ENCODE measurements around the gene ZNF207. TPM values are rescaled to one million over a fixed set of nuclear protein-coding genes. Genes with fewer than 3 reads are reported as not detected.

Gene ZNF207
- total and polyA plus RNA-seq, 9 of the 15 experiments (the other 6 are each of a cell fraction or from before 2014, with no cell fraction given) = 123 to 370 (median 250) TPM

- TF ChIP-seq GATA2 (CRISPR knock-in tag; IDR thresholded peaks at IDR 0.05) (no peak), YBX1 (IDR thresholded peaks at IDR 0.05) (no peak), HMGN3 (IDR thresholded peaks at IDR 0.05; ENCODE audit: borderline replicate concordance, extremely low read depth, insufficient read length, low read depth, low read length) (peak; percentile 89), ZBTB43 (CRISPR knock-in tag; IDR thresholded peaks at IDR 0.05) (no peak), RFX5 (IDR thresholded peaks at IDR 0.05; ENCODE audit: low read depth, low read length) (no peak), FOS (IDR thresholded peaks at IDR 0.05; ENCODE audit: extremely low read depth, insufficient read length) (no peak), SMC3 (conservative IDR thresholded peaks at IDR 0.05; ENCODE audit: insufficient read depth, low read depth, low read length) (no peak), ATF2 (CRISPR knock-in tag; IDR thresholded peaks at IDR 0.05) (no peak), ETV5 (CRISPR knock-in tag; IDR thresholded peaks at IDR 0.05; ENCODE audit: low read depth) (no peak), GATAD2A (IDR thresholded peaks at IDR 0.05) (peak; percentile 87; the same call in 1 of the 2 replicates), NR2C2 (CRISPR knock-in tag; IDR thresholded peaks at IDR 0.05) (peak; percentile 59; the same call in 1 of the 2 replicates), NR2C2 (tag; IDR thresholded peaks at IDR 0.05) (peak; percentile 78), CBX1 (IDR thresholded peaks at IDR 0.05; ENCODE audit: low read depth) (peak; percentile 97), ELK1 (CRISPR knock-in tag; IDR thresholded peaks at IDR 0.05) (no peak), ARID1B (IDR thresholded peaks at IDR 0.05) (0 out of 2 replicates have a peak, but pooled peaks have one; percentile 37), ZNF830 (CRISPR knock-in tag; IDR thresholded peaks at IDR 0.05) (no peak), MAFF (IDR thresholded peaks at IDR 0.05; ENCODE audit: low read length) (no peak), NCOA2 (IDR thresholded peaks at IDR 0.05; ENCODE audit: partially characterized antibody in 2 of 2) (no peak), TAF9B (IDR thresholded peaks at IDR 0.05; ENCODE audit: partially characterized antibody) (peak; percentile 91), NR2F6 (CRISPR knock-in tag; IDR thresholded peaks at IDR 0.05) (no peak), HIVEP1 (CRISPR knock-in tag; IDR thresholded peaks at IDR 0.05) (no peak; the same call in 1 of the 2 replicates), MCM7 (IDR thresholded peaks at IDR 0.05) (no peak), ZC3H11A (IDR thresholded peaks at IDR 0.05; ENCODE audit: low read depth, low read length) (peak; percentile 85; the same call in 1 of the 2 replicates), RBM34 (IDR thresholded peaks at IDR 0.05; ENCODE audit: borderline replicate concordance, insufficient read depth, low read length) (no peak), OTX1 (CRISPR knock-in tag; IDR thresholded peaks at IDR 0.05) (peak; percentile 65; the same call in 1 of the 2 replicates), ZNF644 (tag; IDR thresholded peaks at IDR 0.05; ENCODE audit: low read depth) (0 out of 2 replicates have a peak, but pooled peaks have one; percentile 17), ZNF707 (CRISPR knock-in tag; conservative IDR thresholded peaks at IDR 0.05) (no peak), GTF2E2 (tag; IDR thresholded peaks at IDR 0.05) (no peak)
Measured at GRCh38 chr17:32341857-32342602, 7.9 kb upstream of the ZNF207 start, which contains the start of gene C17orf75 (continued).
